ENCODE measurements around the gene ZNF468.

DNA sequence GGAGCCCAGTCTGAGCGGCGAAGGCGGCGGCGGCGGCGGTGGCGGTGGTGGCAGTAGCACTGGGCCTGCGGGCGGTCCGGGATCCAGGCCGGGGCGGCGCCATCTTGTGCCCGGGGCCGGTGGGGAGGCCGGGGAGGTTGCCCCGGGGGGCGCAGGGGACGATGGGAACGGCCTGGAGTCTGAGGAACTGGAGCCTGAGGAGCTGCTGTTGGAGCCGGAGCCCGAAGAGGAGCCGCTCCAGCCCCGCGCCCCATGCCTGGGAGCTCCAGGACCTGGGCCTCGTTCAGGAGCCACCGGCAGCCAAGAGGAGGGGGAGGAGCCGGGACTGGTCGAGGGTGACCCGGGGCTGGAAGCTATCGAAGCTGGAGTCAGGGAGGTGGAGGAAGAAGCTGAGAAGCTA is 47.6 kb downstream of the ZNF468 start:
- TF ChIP-seq, protein P1, sequence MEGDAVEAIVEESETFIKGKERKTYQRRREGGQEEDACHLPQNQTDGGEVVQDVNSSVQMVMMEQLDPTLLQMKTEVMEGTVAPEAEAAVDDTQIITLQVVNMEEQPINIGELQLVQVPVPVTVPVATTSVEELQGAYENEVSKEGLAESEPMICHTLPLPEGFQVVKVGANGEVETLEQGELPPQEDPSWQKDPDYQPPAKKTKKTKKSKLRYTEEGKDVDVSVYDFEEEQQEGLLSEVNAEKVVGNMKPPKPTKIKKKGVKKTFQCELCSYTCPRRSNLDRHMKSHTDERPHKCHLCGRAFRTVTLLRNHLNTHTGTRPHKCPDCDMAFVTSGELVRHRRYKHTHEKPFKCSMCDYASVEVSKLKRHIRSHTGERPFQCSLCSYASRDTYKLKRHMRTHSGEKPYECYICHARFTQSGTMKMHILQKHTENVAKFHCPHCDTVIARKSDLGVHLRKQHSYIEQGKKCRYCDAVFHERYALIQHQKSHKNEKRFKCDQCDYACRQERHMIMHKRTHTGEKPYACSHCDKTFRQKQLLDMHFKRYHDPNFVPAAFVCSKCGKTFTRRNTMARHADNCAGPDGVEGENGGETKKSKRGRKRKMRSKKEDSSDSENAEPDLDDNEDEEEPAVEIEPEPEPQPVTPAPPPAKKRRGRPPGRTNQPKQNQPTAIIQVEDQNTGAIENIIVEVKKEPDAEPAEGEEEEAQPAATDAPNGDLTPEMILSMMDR (optimal IDR thresholded peaks at IDR 0.05 in 1 of 3, IDR thresholded peaks at IDR 0.05 in 1 of 3, conservative IDR thresholded peaks at IDR 0.05 in 1 of 3; ENCODE audit: extremely low read depth in 1 of 3, insufficient read depth in 2 of 3, low read length in 3 of 3), result no peak
- TF ChIP-seq EZH2 (IDR thresholded peaks at IDR 0.05; ENCODE audit: low read length), result no peak

Data from keratinocyte (primary cell).